Neural progenitor cell (in vitro differentiated cells): ENCODE measurements around the gene HCCS. TPM values are rescaled to one million over a fixed set of nuclear protein-coding genes. Genes with fewer than 3 reads are reported as not detected.

Experiments used
- DNase-seq: peaks from one replicate; pipeline ENCODE4 v3.0.0-alpha.2; 2016; ENCODE audit warnings: low spot score
- H2AFZ ChIP-seq: fragments of 200-600 bp; sonication (generic); replicated peaks from 2 replicates; pipeline ENCODE4 v1.6.1; 2016; ENCODE audit warnings: antibody characterized with exemption
- H3F3A ChIP-seq: fragments of 200-600 bp; sonication (generic); 2 replicates; pipeline ENCODE4 v1.6.1; 2016; ENCODE audit warnings: antibody characterized with exemption, low read depth
- H3K27ac ChIP-seq: fragments of 200-600 bp; sonication (generic); 2 replicates; pipeline ENCODE4 v1.5.1; 2016; ENCODE audit warnings: mild to moderate bottlenecking
- H3K27me3 ChIP-seq: fragments of 200-600 bp; sonication (generic); 2 replicates; pipeline ENCODE4 v1.6.1; 2016; ENCODE audit warnings: mild to moderate bottlenecking, moderate library complexity
- H3K36me3 ChIP-seq: fragments of 200-600 bp; sonication (generic); 2 replicates; pipeline ENCODE4 v1.5.1; 2016
- H3K4me1 ChIP-seq: fragments of 200-600 bp; sonication (generic); 2 replicates; pipeline ENCODE4 v1.6.1; 2016; ENCODE audit warnings: mixed run types
- H3K4me2 ChIP-seq: fragments of 200-600 bp; sonication (generic); 2 replicates; pipeline ENCODE4 v1.6.1; 2016
- H3K4me3 ChIP-seq: fragments of 200-600 bp; sonication (generic); 2 replicates; pipeline ENCODE4 v1.5.1; 2016
- H3K79me2 ChIP-seq: fragments of 200-600 bp; sonication (generic); 2 replicates; pipeline ENCODE4 v1.6.1; 2016; ENCODE audit warnings: low read depth
- H3K9ac ChIP-seq: fragments of 200-600 bp; sonication (generic); 2 replicates; pipeline ENCODE4 v1.6.1; 2016
- H3K9me3 ChIP-seq: fragments of 200-600 bp; sonication (generic); 2 replicates; pipeline ENCODE4 v1.5.1; 2016; ENCODE audit warnings: low read depth
- H4K20me1 ChIP-seq: fragments of 200-600 bp; sonication (generic); 2 replicates; pipeline ENCODE4 v1.6.1; 2016; ENCODE audit warnings: low read depth
- H3K27ac Mint-ChIP-seq: 3 replicates; pipeline ENCODE4 v1.8.0; 2021; ENCODE audit warnings: mixed read lengths
- H3K27me3 Mint-ChIP-seq: 2 replicates; pipeline ENCODE4 v1.8.0; 2022; ENCODE audit warnings: low read depth, mild to moderate bottlenecking, inconsistent platforms, moderate library complexity, mixed read lengths; ENCODE audit not compliant: insufficient read depth
- H3K36me3 Mint-ChIP-seq: 3 replicates; pipeline ENCODE4 v1.8.0; 2021; ENCODE audit warnings: mixed read lengths
- H3K4me1 Mint-ChIP-seq: 3 replicates; pipeline ENCODE4 v1.8.0; 2021; ENCODE audit warnings: mixed read lengths
- H3K4me3 Mint-ChIP-seq: 3 replicates; pipeline ENCODE4 v1.8.0; 2021; ENCODE audit warnings: mild to moderate bottlenecking, moderate library complexity, mixed read lengths
- H3K9me3 Mint-ChIP-seq: 3 replicates; pipeline ENCODE4 v1.8.0; 2020; ENCODE audit warnings: mixed read lengths
- CTCF ChIP-seq: fragments of 200-600 bp; sonication (generic); IDR thresholded peaks from 2 replicates; pipeline ENCODE4 v1.5.1; 2017; ENCODE audit warnings: antibody characterized with exemption, mild to moderate bottlenecking
- EZH2 ChIP-seq: fragments of 200-600 bp; sonication (generic); IDR thresholded peaks from 2 replicates; pipeline ENCODE4 v1.6.1; 2017; ENCODE audit warnings: antibody characterized with exemption, mild to moderate bottlenecking, moderate library complexity
- EZH2phosphoT487 ChIP-seq: fragments of 200-600 bp; sonication (generic); IDR thresholded peaks from 2 replicates; pipeline ENCODE4 v1.6.1; 2017; ENCODE audit warnings: antibody characterized with exemption
- small RNA-seq: library from RNA; depleted of rRNA; stranded (forward); fragments of <200 nt; gene quantifications from one replicate; pipeline ENCODE3, GENCODE V24; 2015
- total RNA-seq: library from RNA; depleted of rRNA; stranded (reverse); fragments of >200 nt; gene quantifications from 2 replicates; pipeline ENCODE4 v1.2.3, GENCODE V29; 2015; ENCODE audit warnings: low replicate concordance

HCCS gene
- total RNA-seq, 1 donor from 2014 or later: 19.8 TPM

- H3K27me3 Mint-ChIP-seq: no peaks in the 10 kb centered on the region
- H3K9me3 Mint-ChIP-seq: no peaks in the 10 kb centered on the region
These were observed 61.3 kb downstream of the HCCS start for GRCh38 chrX:11172415-11172814.

More at GRCh38 chrX:11172415-11172814, 61.3 kb downstream of the HCCS start:
- H2AFZ ChIP-seq: no peak overlapping the region
- no peaks in the 10 kb centered on the region for H3F3A ChIP-seq
- no peaks in the 10 kb centered on the region for H3K9me3 ChIP-seq
- no peak for DNase-seq
- H3K4me2 ChIP-seq: no peak overlapping the region
- Mint-ChIP-seq H3K4me1 (no peaks in the 10 kb centered on the region), H3K4me3 (no peak overlapping the region), H3K36me3 (peaks cover 3% of the 10 kb centered on the region), H3K27ac (no peak overlapping the region)
- H3K27me3 ChIP-seq: no peaks in the 10 kb centered on the region
- H3K36me3 ChIP-seq: no peaks in the 10 kb centered on the region
- no peaks in the 10 kb centered on the region for H4K20me1 ChIP-seq
- no peak overlapping the region for H3K4me3 ChIP-seq
- no peak overlapping the region for H3K9ac ChIP-seq
- TF ChIP-seq CTCF (no peak), EZH2 (no peak), EZH2phosphoT487 (no peak)
- no peaks in the 10 kb centered on the region for H3K79me2 ChIP-seq
- no peak overlapping the region for H3K27ac ChIP-seq
- H3K4me1 ChIP-seq: no peaks in the 10 kb centered on the region

Small RNA genes within 50 kb of the gene (small RNA-seq; reads per million reads assigned to genes)
- not detected for gene RF00019
- not detected for gene RF02271

Other genes with a start within 250 kb of the HCCS start
- not detected in 2 replicates for gene AMELX, start 182.1 kb downstream of the HCCS start, total RNA-seq